COR-L47 (cell line): ENCODE measurements around the gene TATDN2.
"Not testable (repeated sequence)": the region's sequence is repeated elsewhere in the genome, so short reads cannot be mapped to it uniquely, and the experiment has no call there.

Experiments
- DNase-seq: peaks from one replicate; lab custom pipeline; 2025; lab: John Stamatoyannopoulos, UW

The TATDN2 gene

GRCh38 chr3:10272476-10272875, 24.2 kb downstream of the TATDN2 start:
- not testable (repeated sequence) for DNase-seq

- no peak for DNase-seq
Measured at GRCh38 chr3:10272977-10273376, 24.7 kb downstream of the TATDN2 start.

GRCh38 chr3:10273702-10274305, 25.5 kb downstream of the TATDN2 start:
- DNase-seq, result no peak

- DNase-seq, result peak; percentile 40
Measured at GRCh38 chr3:10274601-10275000, 26.3 kb downstream of the TATDN2 start.

- no peak for DNase-seq
Measured at GRCh38 chr3:10277115-10277625, 28.9 kb downstream of the TATDN2 start.

- no peak for DNase-seq
Measured at GRCh38 chr3:10278501-10278900, 30.2 kb downstream of the TATDN2 start.

GRCh38 chr3:10279384-10280176, 31.3 kb downstream of the TATDN2 start:
- DNase-seq, result no peak

- no peak for DNase-seq
Measured at GRCh38 chr3:10280177-10280529, 31.9 kb downstream of the TATDN2 start.

GRCh38 chr3:10280571-10280970, 32.3 kb downstream of the TATDN2 start:
- no peak for DNase-seq

GRCh38 chr3:10281951-10282350, 33.7 kb downstream of the TATDN2 start:
- no peak for DNase-seq

GRCh38 chr3:10283638-10284037, 35.4 kb downstream of the TATDN2 start:
- peak; percentile 85 for DNase-seq

GRCh38 chr3:10284496-10284895, 36.2 kb downstream of the TATDN2 start:
- DNase-seq, result no peak

- DNase-seq, result no peak
Measured at GRCh38 chr3:10285272-10286132, 37.2 kb downstream of the TATDN2 start.

- DNase-seq, result no peak
Measured at GRCh38 chr3:10286133-10286524, 37.9 kb downstream of the TATDN2 start.

GRCh38 chr3:10286596-10287295, 38.5 kb downstream of the TATDN2 start:
- DNase-seq, result no peak

- DNase-seq, result no peak
Measured at GRCh38 chr3:10287936-10288574, 39.8 kb downstream of the TATDN2 start.

GRCh38 chr3:10288575-10288960, 40.3 kb downstream of the TATDN2 start:
- DNase-seq, result no peak

- DNase-seq, result no peak
Measured at GRCh38 chr3:10289077-10289476, 40.8 kb downstream of the TATDN2 start.

GRCh38 chr3:10289787-10290355, 41.6 kb downstream of the TATDN2 start:
- no peak for DNase-seq

- DNase-seq, result no peak
Measured at GRCh38 chr3:10290481-10291176, 42.4 kb downstream of the TATDN2 start.

- DNase-seq, result no peak
Measured at GRCh38 chr3:10291641-10292040, 43.4 kb downstream of the TATDN2 start.
